ENCODE measurements around the gene SOS2.

Gene SOS2

GRCh38 chr14:50123062-50123461 is 108.3 kb downstream of the SOS2 start:
- Histone ChIP-seq H3K9me2 (replicated peaks; ENCODE audit: insufficient read depth, low read length) (no peaks in the 10 kb centered on the region), H3K36me3 (ENCODE audit: low read length) (peaks cover 4% of the 10 kb centered on the region; the same call in 1 of the 2 replicates), H3F3A (ENCODE audit: insufficient read depth) (peaks cover 10% of the 10 kb centered on the region; the same call in 1 of the 2 replicates), H3K79me2 (ENCODE audit: insufficient read depth, low read length) (no peaks in the 10 kb centered on the region), H3K27me3 (ENCODE audit: low read length) (no peaks in the 10 kb centered on the region), H3K27ac (ENCODE audit: low read depth, low read length) (no peak overlapping the region), H3K9me3 (ENCODE audit: insufficient read depth, low read length) (no peaks in the 10 kb centered on the region), H3K4me2 (ENCODE audit: low read depth, low read length, poor library complexity, severe bottlenecking) (no peak overlapping the region), H2AFZ (ENCODE audit: low read depth, low read length, severe bottlenecking) (no peak overlapping the region), H3K4me3 (ENCODE audit: insufficient read depth, low read length, poor library complexity, severe bottlenecking) (no peak overlapping the region), H3K9ac (ENCODE audit: low read length) (no peak overlapping the region), H4K20me1 (ENCODE audit: low read depth, low read length) (no peaks in the 10 kb centered on the region)
- no peak for TF ChIP-seq EZH2phosphoT487 (conservative IDR thresholded peaks at IDR 0.05; ENCODE audit: low read length)
- TF ChIP-seq, protein P1, sequence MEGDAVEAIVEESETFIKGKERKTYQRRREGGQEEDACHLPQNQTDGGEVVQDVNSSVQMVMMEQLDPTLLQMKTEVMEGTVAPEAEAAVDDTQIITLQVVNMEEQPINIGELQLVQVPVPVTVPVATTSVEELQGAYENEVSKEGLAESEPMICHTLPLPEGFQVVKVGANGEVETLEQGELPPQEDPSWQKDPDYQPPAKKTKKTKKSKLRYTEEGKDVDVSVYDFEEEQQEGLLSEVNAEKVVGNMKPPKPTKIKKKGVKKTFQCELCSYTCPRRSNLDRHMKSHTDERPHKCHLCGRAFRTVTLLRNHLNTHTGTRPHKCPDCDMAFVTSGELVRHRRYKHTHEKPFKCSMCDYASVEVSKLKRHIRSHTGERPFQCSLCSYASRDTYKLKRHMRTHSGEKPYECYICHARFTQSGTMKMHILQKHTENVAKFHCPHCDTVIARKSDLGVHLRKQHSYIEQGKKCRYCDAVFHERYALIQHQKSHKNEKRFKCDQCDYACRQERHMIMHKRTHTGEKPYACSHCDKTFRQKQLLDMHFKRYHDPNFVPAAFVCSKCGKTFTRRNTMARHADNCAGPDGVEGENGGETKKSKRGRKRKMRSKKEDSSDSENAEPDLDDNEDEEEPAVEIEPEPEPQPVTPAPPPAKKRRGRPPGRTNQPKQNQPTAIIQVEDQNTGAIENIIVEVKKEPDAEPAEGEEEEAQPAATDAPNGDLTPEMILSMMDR (IDR thresholded peaks at IDR 0.05; ENCODE audit: insufficient read depth, low read length, poor library complexity, severe bottlenecking): no peak

DNA sequence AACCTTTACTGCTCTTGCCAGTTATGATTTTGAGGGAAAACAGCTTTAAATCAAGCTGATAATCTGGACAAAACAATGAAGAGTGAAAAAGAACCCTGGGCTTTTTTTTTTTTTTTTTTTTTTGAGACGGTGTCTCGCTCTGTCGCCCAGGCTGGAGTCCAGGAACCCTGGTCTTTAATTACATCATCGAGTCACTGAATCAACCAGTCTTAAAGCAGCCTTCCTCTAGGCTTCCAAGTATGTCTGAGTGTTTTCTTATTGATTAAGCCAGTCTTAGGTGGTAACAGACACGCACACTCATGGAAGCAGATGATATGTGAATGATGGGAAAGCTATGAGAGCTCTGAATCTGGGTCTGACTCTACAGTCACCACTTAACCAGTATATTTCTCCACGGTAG is 109.1 kb downstream of the SOS2 start:
- Histone ChIP-seq H3K27me3 (ENCODE audit: low read length) (no peaks in the 10 kb centered on the region), H3F3A (ENCODE audit: insufficient read depth) (peaks cover 18% of the 10 kb centered on the region), H4K20me1 (ENCODE audit: low read depth, low read length) (no peaks in the 10 kb centered on the region), H2AFZ (ENCODE audit: low read depth, low read length, severe bottlenecking) (no peak overlapping the region), H3K9me3 (ENCODE audit: insufficient read depth, low read length) (no peaks in the 10 kb centered on the region), H3K4me2 (ENCODE audit: low read depth, low read length, poor library complexity, severe bottlenecking) (no peak overlapping the region), H3K36me3 (ENCODE audit: low read length) (peaks cover 9% of the 10 kb centered on the region; the same call in 1 of the 2 replicates), H3K79me2 (ENCODE audit: insufficient read depth, low read length) (no peaks in the 10 kb centered on the region), H3K4me3 (ENCODE audit: insufficient read depth, low read length, poor library complexity, severe bottlenecking) (no peak overlapping the region), H3K9ac (ENCODE audit: low read length) (no peak overlapping the region), H3K9me2 (replicated peaks; ENCODE audit: insufficient read depth, low read length) (no peaks in the 10 kb centered on the region), H3K27ac (ENCODE audit: low read depth, low read length) (no peak overlapping the region)
- TF ChIP-seq, protein P1 (IDR thresholded peaks at IDR 0.05; ENCODE audit: insufficient read depth, low read length, poor library complexity, severe bottlenecking): no peak
- no peak for TF ChIP-seq EZH2phosphoT487 (conservative IDR thresholded peaks at IDR 0.05; ENCODE audit: low read length)

GRCh38 chr14:50121486-50121885 is 109.9 kb downstream of the SOS2 start:
- Histone ChIP-seq H3K27ac (ENCODE audit: low read depth, low read length) (no peak overlapping the region), H3K27me3 (ENCODE audit: low read length) (no peaks in the 10 kb centered on the region), H2AFZ (ENCODE audit: low read depth, low read length, severe bottlenecking) (no peak overlapping the region), H4K20me1 (ENCODE audit: low read depth, low read length) (no peaks in the 10 kb centered on the region), H3K4me3 (ENCODE audit: insufficient read depth, low read length, poor library complexity, severe bottlenecking) (no peak overlapping the region), H3K9me3 (ENCODE audit: insufficient read depth, low read length) (no peaks in the 10 kb centered on the region), H3K9ac (ENCODE audit: low read length) (no peak overlapping the region), H3K9me2 (replicated peaks; ENCODE audit: insufficient read depth, low read length) (no peaks in the 10 kb centered on the region), H3K36me3 (ENCODE audit: low read length) (peaks cover 9% of the 10 kb centered on the region; the same call in 1 of the 2 replicates), H3K4me2 (ENCODE audit: low read depth, low read length, poor library complexity, severe bottlenecking) (no peak overlapping the region), H3K79me2 (ENCODE audit: insufficient read depth, low read length) (no peaks in the 10 kb centered on the region), H3F3A (ENCODE audit: insufficient read depth) (peaks cover 25% of the 10 kb centered on the region)
- TF ChIP-seq EZH2phosphoT487 (conservative IDR thresholded peaks at IDR 0.05; ENCODE audit: low read length): no peak
- TF ChIP-seq, protein P1 (IDR thresholded peaks at IDR 0.05; ENCODE audit: insufficient read depth, low read length, poor library complexity, severe bottlenecking): no peak

Data from SU-DHL-6 (cell line).